ENCODE measurements around the gene SYK. TPM values are rescaled to one million over a fixed set of nuclear protein-coding genes. Genes with fewer than 3 reads are reported as not detected.
"Not testable (repeated sequence)": the region's sequence is repeated elsewhere in the genome, so short reads cannot be mapped to it uniquely, and the experiment has no call there.

The SYK gene
- polyA plus RNA-seq, 1 donor = 27.3 TPM

GRCh38 chr9:90872835-90873294 lies 71.2 kb downstream of the SYK start:
- Histone ChIP-seq H3K4me1 (ENCODE audit: control insufficient read depth, insufficient read depth, low read length) (no peaks in the 10 kb centered on the region), H3K4me3 (ENCODE audit: low read length) (no peak overlapping the region), H3K27ac (ENCODE audit: low read length) (no peak overlapping the region), H3K36me3 (ENCODE audit: control insufficient read depth, insufficient read depth, low read length) (peaks cover 23% of the 10 kb centered on the region), H3K27me3 (ENCODE audit: control insufficient read depth, insufficient read depth, low read length) (no peaks in the 10 kb centered on the region), H3K9me3 (ENCODE audit: control insufficient read depth, low read depth, low read length) (no peaks in the 10 kb centered on the region)
- no CpG with 5 or more reads among the region's 8 CpGs for WGBS (ENCODE audit: insufficient coverage, low lambda C conversion rate)
- DNase-seq = no peak

DNA sequence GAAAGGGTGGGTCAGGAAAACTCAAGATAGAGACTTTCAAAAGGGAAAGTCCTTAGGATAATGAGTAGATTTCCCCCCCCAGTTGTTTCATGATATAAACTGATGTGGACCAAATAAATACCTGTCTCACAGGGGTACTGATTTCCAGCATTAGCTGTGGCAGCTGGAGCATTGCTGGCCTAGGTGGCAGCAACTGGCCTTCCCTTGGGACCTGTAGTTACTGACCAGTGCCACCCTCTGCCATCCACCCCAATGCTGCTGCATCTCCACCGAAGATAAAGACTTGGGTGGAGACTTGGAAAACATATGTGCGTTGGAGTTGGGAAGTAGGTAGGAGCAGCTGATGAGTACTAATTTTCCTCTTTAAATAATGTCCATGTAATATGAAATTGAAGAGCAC lies 71.8 kb downstream of the SYK start:
- H3K9me3 ChIP-seq (ENCODE audit: control insufficient read depth, low read depth, low read length) = no peaks in the 10 kb centered on the region
- DNase-seq = no peak
- H3K4me1 ChIP-seq (ENCODE audit: control insufficient read depth, insufficient read depth, low read length) = no peaks in the 10 kb centered on the region
- WGBS (ENCODE audit: insufficient coverage, low lambda C conversion rate) = no CpG with 5 or more reads among the region's 2 CpGs
- no peak overlapping the region for H3K27ac ChIP-seq (ENCODE audit: low read length)
- no peak overlapping the region for H3K4me3 ChIP-seq (ENCODE audit: low read length)
- no peaks in the 10 kb centered on the region for H3K27me3 ChIP-seq (ENCODE audit: control insufficient read depth, insufficient read depth, low read length)
- peaks cover 28% of the 10 kb centered on the region for H3K36me3 ChIP-seq (ENCODE audit: control insufficient read depth, insufficient read depth, low read length)

DNA sequence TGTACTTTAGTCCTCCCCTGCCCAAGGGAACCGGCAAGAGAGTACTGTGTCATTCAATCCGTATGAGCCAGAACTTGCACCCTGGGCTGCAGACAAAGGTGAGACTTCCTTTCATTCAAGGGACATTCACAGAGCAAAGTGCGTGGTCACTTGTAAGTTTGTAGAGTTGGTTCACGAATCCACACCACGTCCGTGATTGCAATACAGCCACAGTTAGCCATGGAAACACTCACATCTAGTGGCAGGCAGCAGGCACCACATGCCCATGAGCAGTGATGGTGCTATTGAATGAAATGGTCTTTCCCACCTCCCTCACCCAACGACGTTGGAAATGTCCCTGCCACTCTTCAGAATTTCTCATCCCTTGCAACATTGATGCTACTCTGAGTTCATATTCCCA lies 72.6 kb downstream of the SYK start:
- DNase-seq = no peak
- peaks cover 31% of the 10 kb centered on the region for H3K36me3 ChIP-seq (ENCODE audit: control insufficient read depth, insufficient read depth, low read length)
- 94% methylated on average over 2 of the region's 8 CpGs for WGBS (ENCODE audit: insufficient coverage, low lambda C conversion rate)
- H3K27me3 ChIP-seq (ENCODE audit: control insufficient read depth, insufficient read depth, low read length) = no peaks in the 10 kb centered on the region
- no peak overlapping the region for H3K27ac ChIP-seq (ENCODE audit: low read length)
- H3K4me1 ChIP-seq (ENCODE audit: control insufficient read depth, insufficient read depth, low read length) = no peaks in the 10 kb centered on the region
- no peaks in the 10 kb centered on the region for H3K9me3 ChIP-seq (ENCODE audit: control insufficient read depth, low read depth, low read length)
- no peak overlapping the region for H3K4me3 ChIP-seq (ENCODE audit: low read length)

GRCh38 chr9:90878562-90878961 lies 76.9 kb downstream of the SYK start:
- Histone ChIP-seq H3K36me3 (ENCODE audit: control insufficient read depth, insufficient read depth, low read length) (peaks cover 50% of the 10 kb centered on the region), H3K4me3 (ENCODE audit: low read length) (no peak overlapping the region), H3K27ac (ENCODE audit: low read length) (no peak overlapping the region), H3K9me3 (ENCODE audit: control insufficient read depth, low read depth, low read length) (no peaks in the 10 kb centered on the region), H3K27me3 (ENCODE audit: control insufficient read depth, insufficient read depth, low read length) (no peaks in the 10 kb centered on the region), H3K4me1 (ENCODE audit: control insufficient read depth, insufficient read depth, low read length) (no peaks in the 10 kb centered on the region)
- WGBS (ENCODE audit: insufficient coverage, low lambda C conversion rate) = 100% methylated on average over 2 of the region's 5 CpGs
- DNase-seq = no peak

DNA sequence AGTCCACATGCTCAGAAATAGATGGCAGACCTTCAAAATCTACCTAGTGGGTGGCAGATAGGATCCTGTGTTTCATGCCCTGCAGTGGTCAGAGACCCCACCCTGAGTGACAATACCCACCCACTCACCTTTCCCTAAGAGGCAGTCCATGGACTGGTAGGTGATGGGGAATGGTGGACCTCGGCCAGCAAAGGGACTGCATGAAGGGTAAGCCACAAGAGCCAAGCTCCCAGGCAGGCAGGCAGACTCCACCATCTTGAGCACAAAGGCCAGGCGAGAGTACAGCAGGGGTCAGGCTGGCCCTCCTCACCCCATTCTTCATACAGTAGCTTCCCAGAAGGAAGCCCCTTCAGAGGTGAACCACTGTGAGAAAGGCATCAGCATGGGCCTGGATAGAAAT lies 78.4 kb downstream of the SYK start:
- no peaks in the 10 kb centered on the region for H3K9me3 ChIP-seq (ENCODE audit: control insufficient read depth, low read depth, low read length)
- H3K36me3 ChIP-seq (ENCODE audit: control insufficient read depth, insufficient read depth, low read length) = peaks cover 44% of the 10 kb centered on the region
- DNase-seq = no peak
- no CpG with 5 or more reads among the region's 2 CpGs for WGBS (ENCODE audit: insufficient coverage, low lambda C conversion rate)
- no peaks in the 10 kb centered on the region for H3K27me3 ChIP-seq (ENCODE audit: control insufficient read depth, insufficient read depth, low read length)
- no peak overlapping the region for H3K27ac ChIP-seq (ENCODE audit: low read length)
- H3K4me3 ChIP-seq (ENCODE audit: low read length) = no peak overlapping the region
- no peaks in the 10 kb centered on the region for H3K4me1 ChIP-seq (ENCODE audit: control insufficient read depth, insufficient read depth, low read length)

DNA sequence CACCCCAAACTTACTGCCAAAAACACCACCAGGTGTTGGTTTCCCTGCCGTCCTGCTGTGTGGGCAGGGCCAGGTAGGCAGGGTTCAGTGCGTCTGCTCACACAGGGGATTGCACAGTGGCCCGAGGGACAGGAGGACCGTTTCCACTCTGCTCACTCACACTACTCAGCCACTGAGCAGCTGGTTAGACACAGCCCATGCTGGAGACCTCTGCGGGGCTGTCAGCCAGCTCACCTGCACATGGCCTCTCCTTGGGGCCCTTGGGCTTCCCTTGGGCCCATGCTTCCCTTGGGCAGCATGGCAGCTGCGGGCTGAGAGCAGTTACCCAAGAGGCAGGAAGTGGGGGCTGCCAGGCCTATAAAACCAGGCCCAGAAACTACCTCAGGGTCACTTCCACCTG lies 79.0 kb downstream of the SYK start:
- H3K9me3 ChIP-seq (ENCODE audit: control insufficient read depth, low read depth, low read length) = no peaks in the 10 kb centered on the region
- no peak for DNase-seq
- no peaks in the 10 kb centered on the region for H3K27me3 ChIP-seq (ENCODE audit: control insufficient read depth, insufficient read depth, low read length)
- no peak overlapping the region for H3K27ac ChIP-seq (ENCODE audit: low read length)
- H3K36me3 ChIP-seq (ENCODE audit: control insufficient read depth, insufficient read depth, low read length) = peaks cover 45% of the 10 kb centered on the region
- no peak overlapping the region for H3K4me3 ChIP-seq (ENCODE audit: low read length)
- no CpG with 5 or more reads among the region's 6 CpGs for WGBS (ENCODE audit: insufficient coverage, low lambda C conversion rate)
- no peaks in the 10 kb centered on the region for H3K4me1 ChIP-seq (ENCODE audit: control insufficient read depth, insufficient read depth, low read length)

DNA sequence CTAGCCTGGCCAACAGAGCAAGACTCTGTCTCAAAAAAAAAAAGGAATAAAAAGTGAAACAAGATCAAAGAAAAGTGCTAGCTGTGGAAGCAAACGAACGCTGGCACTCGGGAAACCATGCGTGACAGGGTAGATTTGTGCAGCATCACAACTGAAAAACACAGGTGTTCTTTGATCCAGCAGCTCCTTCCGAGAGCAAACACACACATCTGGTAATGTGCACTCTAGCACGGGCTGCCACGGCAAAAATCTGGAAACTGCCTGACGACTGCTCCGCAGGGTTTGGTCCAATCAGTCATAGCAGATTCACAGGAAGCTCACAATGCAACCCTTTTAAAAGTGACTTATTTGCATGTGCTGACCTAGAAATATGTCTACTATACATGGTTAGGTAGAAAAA lies 80.0 kb downstream of the SYK start:
- 92% methylated on average over 4 of the region's 9 CpGs for WGBS (ENCODE audit: insufficient coverage, low lambda C conversion rate)
- Histone ChIP-seq H3K4me3 (ENCODE audit: low read length) (no peak overlapping the region), H3K27ac (ENCODE audit: low read length) (no peak overlapping the region), H3K27me3 (ENCODE audit: control insufficient read depth, insufficient read depth, low read length) (no peaks in the 10 kb centered on the region), H3K9me3 (ENCODE audit: control insufficient read depth, low read depth, low read length) (no peaks in the 10 kb centered on the region), H3K4me1 (ENCODE audit: control insufficient read depth, insufficient read depth, low read length) (no peaks in the 10 kb centered on the region), H3K36me3 (ENCODE audit: control insufficient read depth, insufficient read depth, low read length) (peaks cover 46% of the 10 kb centered on the region)
- DNase-seq = no peak

- DNase-seq = no peak
- peaks cover 41% of the 10 kb centered on the region for H3K36me3 ChIP-seq (ENCODE audit: control insufficient read depth, insufficient read depth, low read length)
- no peak overlapping the region for H3K4me3 ChIP-seq (ENCODE audit: low read length)
- no peaks in the 10 kb centered on the region for H3K4me1 ChIP-seq (ENCODE audit: control insufficient read depth, insufficient read depth, low read length)
- H3K27me3 ChIP-seq (ENCODE audit: control insufficient read depth, insufficient read depth, low read length) = no peaks in the 10 kb centered on the region
- H3K9me3 ChIP-seq (ENCODE audit: control insufficient read depth, low read depth, low read length) = no peaks in the 10 kb centered on the region
- WGBS (ENCODE audit: insufficient coverage, low lambda C conversion rate) = no CpG with 5 or more reads among the region's 4 CpGs
- H3K27ac ChIP-seq (ENCODE audit: low read length) = no peak overlapping the region
These were observed 81.5 kb downstream of the SYK start for GRCh38 chr9:90882991-90883600.

- no peak for DNase-seq
- Histone ChIP-seq H3K27me3 (ENCODE audit: control insufficient read depth, insufficient read depth, low read length) (no peaks in the 10 kb centered on the region), H3K4me1 (ENCODE audit: control insufficient read depth, insufficient read depth, low read length) (no peaks in the 10 kb centered on the region), H3K36me3 (ENCODE audit: control insufficient read depth, insufficient read depth, low read length) (peaks cover 41% of the 10 kb centered on the region), H3K9me3 (ENCODE audit: control insufficient read depth, low read depth, low read length) (no peaks in the 10 kb centered on the region), H3K4me3 (ENCODE audit: low read length) (no peak overlapping the region), H3K27ac (ENCODE audit: low read length) (no peak overlapping the region)
- no CpG with 5 or more reads among the region's 2 CpGs for WGBS (ENCODE audit: insufficient coverage, low lambda C conversion rate)
These were observed 82.0 kb downstream of the SYK start for GRCh38 chr9:90883661-90884060.

- no peaks in the 10 kb centered on the region for H3K27me3 ChIP-seq (ENCODE audit: control insufficient read depth, insufficient read depth, low read length)
- DNase-seq = no peak
- WGBS (ENCODE audit: insufficient coverage, low lambda C conversion rate) = no CpG with 5 or more reads among the region's 8 CpGs
- H3K27ac ChIP-seq (ENCODE audit: low read length) = no peak overlapping the region
- no peak overlapping the region for H3K4me3 ChIP-seq (ENCODE audit: low read length)
- peaks cover 44% of the 10 kb centered on the region for H3K36me3 ChIP-seq (ENCODE audit: control insufficient read depth, insufficient read depth, low read length)
- H3K9me3 ChIP-seq (ENCODE audit: control insufficient read depth, low read depth, low read length) = no peaks in the 10 kb centered on the region
- H3K4me1 ChIP-seq (ENCODE audit: control insufficient read depth, insufficient read depth, low read length) = no peaks in the 10 kb centered on the region
These were observed 82.6 kb downstream of the SYK start for GRCh38 chr9:90884178-90884577.

DNA sequence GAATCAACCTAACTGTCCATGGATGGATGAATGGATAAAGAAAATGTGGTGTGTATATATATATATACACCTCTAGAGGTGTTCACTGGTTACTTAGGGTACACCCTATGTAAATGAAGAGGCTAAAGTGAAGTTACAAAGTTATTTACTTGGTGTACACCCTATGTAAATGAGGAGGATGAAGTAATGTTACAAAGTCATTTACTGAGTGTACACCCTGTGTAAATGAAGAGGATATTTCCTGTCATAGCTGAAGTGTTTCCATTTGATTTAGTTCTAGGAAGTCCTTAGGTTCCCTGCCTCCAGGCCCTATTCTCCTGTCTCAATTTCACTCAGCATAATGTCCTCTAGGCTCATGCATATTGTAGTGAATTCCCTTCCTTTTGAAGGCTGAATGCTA lies 85.2 kb downstream of the SYK start:
- not testable (repeated sequence) for H3K4me1 ChIP-seq (ENCODE audit: control insufficient read depth, insufficient read depth, low read length); H3K4me3 ChIP-seq (ENCODE audit: low read length); H3K27me3 ChIP-seq (ENCODE audit: control insufficient read depth, insufficient read depth, low read length); H3K9me3 ChIP-seq (ENCODE audit: control insufficient read depth, low read depth, low read length); DNase-seq; H3K27ac ChIP-seq (ENCODE audit: low read length)
- H3K36me3 ChIP-seq (ENCODE audit: control insufficient read depth, insufficient read depth, low read length) = peaks cover 39% of the 10 kb centered on the region

All from large intestine (tissue), 3 donors.